Trophoblast cell (in vitro differentiated cells and primary cell): Measurements from ENCODE around the gene ARFGAP2.

Experiments
- DNase-seq, 2 donors: peaks; one replicate each; pipeline ENCODE4 v3.0.0-alpha.2; 2016
- H2AFZ ChIP-seq: 2 replicates; pipeline ENCODE4 v1.6.1; 2013; ENCODE audit warnings: low read length, moderate library complexity, mild to moderate bottlenecking; ENCODE audit not compliant: insufficient read depth, poor library complexity
- H2AK5ac ChIP-seq: 2 replicates; pipeline ENCODE4 v1.6.1; 2013; ENCODE audit warnings: mild to moderate bottlenecking, low read length
- H2BK120ac ChIP-seq: 2 replicates; pipeline ENCODE4 v1.6.1; 2013; ENCODE audit warnings: low read length, mild to moderate bottlenecking, moderate library complexity; ENCODE audit not compliant: insufficient read depth, poor library complexity
- H2BK12ac ChIP-seq: 2 replicates; pipeline ENCODE4 v1.6.1; 2013; ENCODE audit warnings: mild to moderate bottlenecking, low read length, moderate library complexity
- H2BK5ac ChIP-seq: 2 replicates; pipeline ENCODE4 v1.6.1; 2013; ENCODE audit warnings: low read length, low read depth, moderate library complexity, mild to moderate bottlenecking; ENCODE audit not compliant: poor library complexity
- H3K14ac ChIP-seq: 2 replicates; pipeline ENCODE4 v1.6.1; 2013; ENCODE audit warnings: mild to moderate bottlenecking, low read length
- H3K18ac ChIP-seq: 2 replicates; pipeline ENCODE4 v1.6.1; 2013; ENCODE audit warnings: mild to moderate bottlenecking, low read length
- H3K23ac ChIP-seq: 2 replicates; pipeline ENCODE4 v1.6.1; 2013; ENCODE audit warnings: low read length
- H3K27ac ChIP-seq: 2 replicates; pipeline ENCODE4 v1.5.1; 2013; ENCODE audit warnings: low read depth, mild to moderate bottlenecking, inconsistent platforms, low read length, moderate library complexity
- H3K27me3 ChIP-seq: 2 replicates; pipeline ENCODE4 v1.6.1; 2013; ENCODE audit warnings: inconsistent platforms, mild to moderate bottlenecking, low read length, moderate library complexity; ENCODE audit not compliant: insufficient read depth
- H3K36me3 ChIP-seq, 2 experiments: 1 replicate in 1 of 2; 2 replicates in 1 of 2; pipeline ENCODE4 v1.6.1; 2013; ENCODE audit warnings: low read length in 2 of 2, mild to moderate bottlenecking in 2 of 2, moderate library complexity in 1 of 2; ENCODE audit not compliant: insufficient read depth in 2 of 2, control insufficient read depth in 1 of 2
- H3K4ac ChIP-seq: 2 replicates; pipeline ENCODE4 v1.6.1; 2013; ENCODE audit warnings: low read depth, mild to moderate bottlenecking, low read length, moderate library complexity
- H3K4me1 ChIP-seq, 2 experiments: 1 replicate in 1 of 2; 2 replicates in 1 of 2; pipeline ENCODE4 v1.6.1; 2013; ENCODE audit warnings: low read length in 2 of 2, mild to moderate bottlenecking in 2 of 2, moderate library complexity in 1 of 2; ENCODE audit not compliant: insufficient read depth in 2 of 2, control insufficient read depth in 1 of 2
- H3K4me2 ChIP-seq: 2 replicates; pipeline ENCODE4 v1.6.1; 2013; ENCODE audit warnings: inconsistent platforms, mild to moderate bottlenecking, low read length, moderate library complexity
- H3K4me3 ChIP-seq: 2 replicates; pipeline ENCODE4 v1.5.1; 2013; ENCODE audit warnings: mild to moderate bottlenecking, low read depth, low read length, inconsistent platforms
- H3K79me1 ChIP-seq: one replicate; pipeline ENCODE4 v1.6.1; 2013; ENCODE audit warnings: low read length
- H3K79me2 ChIP-seq: 2 replicates; pipeline ENCODE4 v1.6.1; 2013; ENCODE audit warnings: low read length, mild to moderate bottlenecking; ENCODE audit not compliant: control insufficient read depth, insufficient read depth, poor library complexity
- H3K9ac ChIP-seq: 2 replicates; pipeline ENCODE4 v1.6.1; 2013; ENCODE audit warnings: mild to moderate bottlenecking, low read length
- H3K9me3 ChIP-seq: 2 replicates; pipeline ENCODE4 v1.6.1; 2013; ENCODE audit warnings: low read depth, mild to moderate bottlenecking, control low read depth, inconsistent platforms, low read length; ENCODE audit not compliant: insufficient read depth
- H4K12ac ChIP-seq: 2 replicates; pipeline ENCODE4 v1.6.1; 2013; ENCODE audit warnings: low read depth, mild to moderate bottlenecking, low read length, moderate library complexity
- H4K8ac ChIP-seq: 2 replicates; pipeline ENCODE4 v1.6.1; 2013; ENCODE audit warnings: low read depth, mild to moderate bottlenecking, low read length, moderate library complexity
- H4K91ac ChIP-seq: one replicate; pipeline ENCODE4 v1.6.1; 2013; ENCODE audit warnings: low read depth, mild to moderate bottlenecking, low read length, moderate library complexity
- WGBS: extraction: QIAGEN DNeasy Blood & Tissue Kit; methylation state at CpG from one replicate; pipeline ENCODE4 v1.1.7; 2013; ENCODE audit warnings: missing lambda C conversion rate; ENCODE audit not compliant: insufficient read length, insufficient coverage; ENCODE audit errors: extremely low coverage; 5-methylcytosine and 5-hydroxymethylcytosine counted together

Gene ARFGAP2

DNA sequence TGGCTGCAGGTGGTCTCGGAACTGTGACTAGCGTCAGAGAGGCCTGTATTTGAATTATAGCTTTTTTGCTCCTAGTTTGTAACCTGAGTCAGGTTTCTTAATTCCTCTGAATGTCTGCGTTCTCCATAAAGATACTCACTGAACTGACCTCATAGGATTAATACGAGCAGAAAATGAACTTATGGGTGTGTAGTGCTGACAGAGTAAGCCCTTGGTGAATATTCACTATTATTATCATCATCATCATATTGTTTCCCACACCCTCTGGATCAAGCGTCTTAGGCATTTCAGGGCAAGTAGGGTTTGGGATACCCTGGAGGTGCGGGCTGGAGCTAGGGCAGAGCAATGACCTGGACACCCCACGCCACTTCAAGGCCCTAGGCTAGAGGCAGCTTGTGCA, 29.0 kb downstream of the ARFGAP2 start:
- Histone ChIP-seq H3K14ac (no peak overlapping the region), H3K4me3 (no peak overlapping the region), H4K91ac (peak overlapping the region; percentile 45), H3K36me3 (no peaks in the 10 kb centered on the region), H2BK120ac (no peak overlapping the region), H3K23ac (no peak overlapping the region), H2AFZ (no peak overlapping the region), H3K9me3 (no peaks in the 10 kb centered on the region), H4K8ac (no peak overlapping the region), H3K4me2 (no peak overlapping the region), H3K9ac (no peak overlapping the region), H2BK12ac (no peak overlapping the region), H3K79me1 (peaks cover under 1% of the 10 kb centered on the region), H3K27me3 (no peaks in the 10 kb centered on the region), H3K4me1 (peaks cover 19 to 23% of the 10 kb centered on the region in 2 experiments), H2BK5ac (no peak overlapping the region), H2AK5ac (no peak overlapping the region), H3K4ac (no peak overlapping the region), H3K27ac (peak overlapping the region; percentile 46), H4K12ac (no peak overlapping the region), H3K18ac (no peak overlapping the region), H3K79me2 (no peaks in the 10 kb centered on the region)
- no peak for DNase-seq
- WGBS: no CpG with 5 or more reads among the region's 7 CpGs

DNA sequence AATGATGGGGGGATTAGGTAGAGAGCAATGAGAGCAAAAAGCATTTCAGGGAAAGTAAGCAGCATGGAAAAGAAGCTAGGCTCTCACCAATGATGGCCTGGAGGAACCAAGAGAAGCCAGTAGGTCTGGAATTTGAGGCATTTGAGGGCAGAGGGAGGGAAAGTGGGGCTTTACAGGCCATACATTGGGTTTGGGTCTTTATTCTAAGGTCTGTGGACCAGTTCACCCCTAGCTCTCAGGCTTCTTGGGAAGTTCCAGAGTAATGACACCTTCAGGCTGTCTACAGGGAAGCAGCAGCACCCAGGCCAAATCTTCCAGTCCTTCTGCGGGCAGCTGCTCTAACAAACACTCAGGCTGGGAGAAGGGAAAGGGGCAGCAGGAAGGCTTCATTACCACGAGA, 29.4 kb downstream of the ARFGAP2 start:
- H3K27me3 ChIP-seq: no peaks in the 10 kb centered on the region
- H3K27ac ChIP-seq: peak overlapping the region; percentile 46
- peaks cover 21 to 27% of the 10 kb centered on the region in 2 experiments for H3K4me1 ChIP-seq
- no peak overlapping the region for H4K8ac ChIP-seq
- H2AK5ac ChIP-seq: no peak overlapping the region
- no peak overlapping the region for H2BK5ac ChIP-seq
- H3K9ac ChIP-seq: no peak overlapping the region
- H3K79me2 ChIP-seq: no peaks in the 10 kb centered on the region
- H4K12ac ChIP-seq: no peak overlapping the region
- no peak for DNase-seq
- H2AFZ ChIP-seq: no peak overlapping the region
- no peaks in the 10 kb centered on the region for H3K36me3 ChIP-seq
- H3K9me3 ChIP-seq: no peaks in the 10 kb centered on the region
- no peak overlapping the region for H2BK120ac ChIP-seq
- H3K14ac ChIP-seq: peak overlapping the region; percentile 7
- no peak overlapping the region for H3K4me2 ChIP-seq
- no peak overlapping the region for H3K4ac ChIP-seq
- H3K18ac ChIP-seq: peak overlapping the region; percentile 21
- peaks cover 4% of the 10 kb centered on the region for H3K79me1 ChIP-seq
- no peak overlapping the region for H3K4me3 ChIP-seq
- H3K23ac ChIP-seq: no peak overlapping the region
- peak overlapping the region; percentile 68 for H2BK12ac ChIP-seq
- peak overlapping the region; percentile 45 for H4K91ac ChIP-seq
- WGBS: no CpG with 5 or more reads among the region's 2 CpGs

DNA sequence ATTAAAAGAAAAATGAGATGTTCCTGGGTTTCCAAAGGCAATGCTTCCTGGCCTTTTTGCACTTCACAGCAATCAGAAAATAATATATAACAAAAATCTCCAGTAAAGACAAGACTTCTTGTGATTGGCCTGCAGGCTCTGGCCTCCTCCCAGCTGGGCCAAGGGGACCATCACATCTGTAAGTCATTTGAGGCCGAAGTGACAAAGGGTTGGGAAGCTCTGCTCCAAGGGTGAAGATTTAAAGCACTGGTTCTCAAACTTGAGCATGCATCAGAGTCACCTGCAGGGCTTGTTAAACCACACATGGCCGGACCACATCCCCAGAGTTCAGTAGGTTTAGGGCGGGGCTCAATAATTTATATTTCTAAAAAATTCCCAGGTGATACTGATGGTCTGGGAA, 32.1 kb downstream of the ARFGAP2 start:
- Histone ChIP-seq H3K79me2 (no peaks in the 10 kb centered on the region), H3K79me1 (peaks cover 4% of the 10 kb centered on the region), H2BK5ac (no peak overlapping the region), H3K9me3 (no peaks in the 10 kb centered on the region), H2AFZ (no peak overlapping the region), H3K4me3 (no peak overlapping the region), H3K4me1 (peaks cover 21 to 27% of the 10 kb centered on the region in 2 experiments), H2BK120ac (no peak overlapping the region), H4K91ac (no peak overlapping the region), H3K36me3 (no peaks in the 10 kb centered on the region), H3K9ac (no peak overlapping the region), H3K4ac (no peak overlapping the region), H2AK5ac (peak overlapping the region; percentile 72), H3K27me3 (no peaks in the 10 kb centered on the region), H3K27ac (no peak overlapping the region), H3K18ac (no peak overlapping the region), H2BK12ac (peak overlapping the region; percentile 65), H3K23ac (no peak overlapping the region), H3K4me2 (no peak overlapping the region), H4K12ac (no peak overlapping the region), H4K8ac (no peak overlapping the region), H3K14ac (no peak overlapping the region)
- no peak for DNase-seq
- WGBS: no CpG with 5 or more reads among the region's 3 CpGs

DNA sequence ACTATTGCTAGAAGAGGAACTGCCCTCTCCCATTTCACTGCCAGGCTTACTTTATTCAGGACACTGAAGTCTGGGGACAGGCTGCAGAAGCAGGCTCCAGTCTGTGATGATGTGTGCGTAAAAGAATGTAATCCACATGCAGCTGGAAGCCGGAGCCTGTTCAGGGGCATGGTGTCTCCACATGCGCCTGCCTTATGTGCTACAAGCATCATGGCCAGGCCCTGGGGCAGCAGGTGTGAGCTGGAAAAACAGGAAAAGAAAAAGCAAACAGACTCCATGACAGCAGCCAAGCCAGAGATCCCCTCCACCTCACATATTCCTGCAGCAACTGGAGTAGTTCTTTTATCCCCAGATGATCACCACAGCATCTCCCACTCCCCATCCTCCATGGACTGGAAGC, 33.4 kb downstream of the ARFGAP2 start:
- H3K23ac ChIP-seq: no peak overlapping the region
- DNase-seq: peak; percentile 78

More for the DNA sequence above, 33.4 kb downstream of the ARFGAP2 start:
- no peak overlapping the region for H2AK5ac ChIP-seq
- H4K91ac ChIP-seq: no peak overlapping the region
- no peak overlapping the region for H4K8ac ChIP-seq
- H3K79me2 ChIP-seq: no peaks in the 10 kb centered on the region
- no peaks in the 10 kb centered on the region for H3K36me3 ChIP-seq
- no peak overlapping the region for H3K14ac ChIP-seq
- H3K4me2 ChIP-seq: peak overlapping the region; percentile 47
- H3K9me3 ChIP-seq: no peaks in the 10 kb centered on the region
- H3K4ac ChIP-seq: no peak overlapping the region
- no peak overlapping the region for H4K12ac ChIP-seq
- no peak overlapping the region for H2BK12ac ChIP-seq
- H3K27me3 ChIP-seq: no peaks in the 10 kb centered on the region
- H2BK5ac ChIP-seq: peak overlapping the region; percentile 55
- peak overlapping the region; percentile 91 for H3K27ac ChIP-seq
- no peak overlapping the region for H3K4me3 ChIP-seq
- WGBS: no CpG with 5 or more reads among the region's 3 CpGs
- peaks cover 17 to 21% of the 10 kb centered on the region in 2 experiments for H3K4me1 ChIP-seq
- H3K9ac ChIP-seq: no peak overlapping the region
- H3K79me1 ChIP-seq: peaks cover 4% of the 10 kb centered on the region
- no peak overlapping the region for H2BK120ac ChIP-seq
- H3K18ac ChIP-seq: no peak overlapping the region
- no peak overlapping the region for H2AFZ ChIP-seq
